Keratinocyte (primary cell): ENCODE measurements around the gene IFT172. TPM values are rescaled to one million over a fixed set of nuclear protein-coding genes. Genes with fewer than 3 reads are reported as not detected.

Experiments used
- DNase-seq: peaks from one replicate; pipeline ENCODE4 v3.0.0-alpha.2; 2011; ENCODE audit warnings: low read depth, missing footprints, low spot score
- FAIRE-seq: peaks from 2 replicates; lab custom pipeline; 2011; peaks lifted over from hg19 to GRCh38; lab: Jason Lieb, UNC
- H2AFZ ChIP-seq: 2 replicates; pipeline ENCODE4 v1.6.0; 2012; ENCODE audit warnings: low read length, control low read depth, inconsistent platforms; ENCODE audit not compliant: control insufficient read depth
- H3K27ac ChIP-seq: 2 replicates; pipeline ENCODE4 v1.5.1; 2011; ENCODE audit warnings: low read length; ENCODE audit not compliant: control insufficient read depth, insufficient read depth
- H3K27me3 ChIP-seq: 3 replicates; pipeline ENCODE4 v1.6.0; 2011; ENCODE audit warnings: low read length; ENCODE audit not compliant: control insufficient read depth, insufficient read depth; ENCODE audit errors: extremely low read depth
- H3K36me3 ChIP-seq, 2 experiments: 2 replicates in 1 of 2; 3 replicates in 1 of 2; pipeline ENCODE4 v1.5.1; 2011; ENCODE audit warnings: low read length in 2 of 2, mild to moderate bottlenecking in 1 of 2; ENCODE audit not compliant: control insufficient read depth in 2 of 2, insufficient read depth in 2 of 2; ENCODE audit errors: extremely low read depth in 1 of 2
- H3K4me1 ChIP-seq: 3 replicates; pipeline ENCODE4 v1.5.1; 2011; ENCODE audit warnings: low read length; ENCODE audit not compliant: control insufficient read depth, insufficient read depth; ENCODE audit errors: extremely low read depth
- H3K4me2 ChIP-seq: 3 replicates; pipeline ENCODE4 v1.6.0; 2011; ENCODE audit warnings: low read depth, low read length; ENCODE audit not compliant: control insufficient read depth, insufficient read depth; ENCODE audit errors: extremely low read depth
- H3K4me3 ChIP-seq, 3 experiments: fragments of 200-600 bp in 1 of 3; sonication (generic) in 1 of 3; 2 replicates in 2 of 3; 3 replicates in 1 of 3; pipeline ENCODE4 v1.5.1; 2011 to 2016; ENCODE audit warnings: low read length in 3 of 3, mild to moderate bottlenecking in 3 of 3, control low read depth in 2 of 3, inconsistent platforms in 1 of 3, low read depth in 1 of 3, mixed read lengths in 1 of 3, mixed run types in 1 of 3, moderate library complexity in 1 of 3; ENCODE audit not compliant: control insufficient read depth in 2 of 3, insufficient read depth in 2 of 3; ENCODE audit errors: extremely low read depth in 1 of 3
- H3K79me2 ChIP-seq: 2 replicates; pipeline ENCODE4 v1.6.0; 2012; ENCODE audit warnings: low read length; ENCODE audit not compliant: control insufficient read depth, insufficient read depth
- H3K9ac ChIP-seq: 3 replicates; pipeline ENCODE4 v1.6.0; 2011; ENCODE audit warnings: low read length; ENCODE audit not compliant: control insufficient read depth, insufficient read depth; ENCODE audit errors: extremely low read depth
- H3K9me1 ChIP-seq: 3 replicates; pipeline ENCODE4 v1.6.0; 2011; ENCODE audit warnings: low read length; ENCODE audit not compliant: control insufficient read depth, insufficient read depth; ENCODE audit errors: extremely low read depth
- H3K9me3 ChIP-seq: 2 replicates; pipeline ENCODE4 v1.5.1; 2012; ENCODE audit warnings: low read depth, low read length; ENCODE audit not compliant: control insufficient read depth
- H4K20me1 ChIP-seq: 3 replicates; pipeline ENCODE4 v1.6.0; 2011; ENCODE audit warnings: low read length; ENCODE audit not compliant: control insufficient read depth, insufficient read depth; ENCODE audit errors: extremely low read depth
- CTCF ChIP-seq, 3 experiments: IDR thresholded peaks in 1 of 3; conservative IDR thresholded peaks in 1 of 3; optimal IDR thresholded peaks in 1 of 3; 2 replicates in 2 of 3; 3 replicates in 1 of 3; pipeline versions ENCODE3 to v1.5.1; 2011; ENCODE audit warnings: low read length in 3 of 3, mild to moderate bottlenecking in 3 of 3, moderate library complexity in 2 of 3, control low read depth in 1 of 3, inconsistent platforms in 1 of 3; ENCODE audit not compliant: insufficient read depth in 2 of 3; ENCODE audit errors: extremely low read depth in 1 of 3
- EZH2 ChIP-seq: IDR thresholded peaks from one replicate; pipeline ENCODE4 v1.6.1; 2012; ENCODE audit warnings: inconsistent platforms, mild to moderate bottlenecking, low read length, moderate library complexity
- dilution Hi-C: fragments of 300-500 bp; cut with MboI; formaldehyde crosslinking; loops from one replicate; pipeline ENCODE4 v1.7.0; 2020; ENCODE audit warnings: low sequenced_read_pairs; ENCODE audit not compliant: extremely low pct_ligation_motif_present
- polyA plus RNA-seq, 5 experiments: library from polyadenylated mRNA; depleted of rRNA in 3 of 5; stranded (reverse) in 3 of 5; stranded (forward) in 1 of 5; unstranded in 1 of 5; fragments of >200 nt; gene quantifications; 1 replicate in 1 of 5; 2 replicates in 3 of 5; 3 replicates in 1 of 5; pipeline versions ENCODE4 v1.2.1 to v1.2.3, GENCODE V29; 2011 to 2012; ENCODE audit warnings: missing spikeins in 2 of 5, low read depth in 1 of 5, low replicate concordance in 1 of 5

The IFT172 gene
- polyA plus RNA-seq, 1 donor (not counting 4 experiments of a cell fraction or from before 2014, with no cell fraction given) = 12.7 TPM

GRCh38 chr2:27421660-27422250 lies 67.8 kb downstream of the IFT172 start:
- Histone ChIP-seq H2AFZ (no peak overlapping the region), H3K27ac (no peak overlapping the region), H3K4me1 (no peaks in the 10 kb centered on the region), H3K9ac (no peak overlapping the region), H3K9me3 (no peaks in the 10 kb centered on the region), H3K4me3 (no peak overlapping the region), H3K36me3 (no peaks in the 10 kb centered on the region), H3K9me1 (no peaks in the 10 kb centered on the region), H3K79me2 (no peaks in the 10 kb centered on the region), H3K4me2 (no peak overlapping the region), H3K27me3 (no peaks in the 10 kb centered on the region), H4K20me1 (no peaks in the 10 kb centered on the region)
- no peak for DNase-seq
- no peak for FAIRE-seq
- TF ChIP-seq CTCF (optimal IDR thresholded peaks at IDR 0.05 in 1 of 3, IDR thresholded peaks at IDR 0.05 in 1 of 3, conservative IDR thresholded peaks at IDR 0.05 in 1 of 3; ENCODE audit: extremely low read depth in 1 of 3, insufficient read depth in 2 of 3, low read length in 3 of 3) (no peak), EZH2 (no peak)
- dilution Hi-C loops = no loop called here

GRCh38 chr2:27420996-27421395 lies 68.5 kb downstream of the IFT172 start:
- Histone ChIP-seq H3K79me2 (no peaks in the 10 kb centered on the region), H3K9me3 (no peaks in the 10 kb centered on the region), H3K27me3 (no peaks in the 10 kb centered on the region), H3K9ac (no peak overlapping the region), H4K20me1 (no peaks in the 10 kb centered on the region), H3K9me1 (no peaks in the 10 kb centered on the region), H3K4me1 (no peaks in the 10 kb centered on the region), H3K27ac (no peak overlapping the region), H3K4me2 (no peak overlapping the region), H3K4me3 (no peak overlapping the region), H3K36me3 (no peaks in the 10 kb centered on the region), H2AFZ (no peak overlapping the region)
- no peak for FAIRE-seq
- no peak for DNase-seq
- dilution Hi-C loops = no loop called here
- TF ChIP-seq EZH2 (no peak), CTCF (optimal IDR thresholded peaks at IDR 0.05 in 1 of 3, IDR thresholded peaks at IDR 0.05 in 1 of 3, conservative IDR thresholded peaks at IDR 0.05 in 1 of 3; ENCODE audit: extremely low read depth in 1 of 3, insufficient read depth in 2 of 3, low read length in 3 of 3) (no peak)
